Measurements from ENCODE around the gene SMCO3. TPM values are rescaled to one million over a fixed set of nuclear protein-coding genes. Genes with fewer than 3 reads are reported as not detected.

SMCO3 gene
- polyA plus RNA-seq, 2 of the 4 experiments (the other 2 are of a cell fraction), result 0.06 TPM; not detected in 1

DNA sequence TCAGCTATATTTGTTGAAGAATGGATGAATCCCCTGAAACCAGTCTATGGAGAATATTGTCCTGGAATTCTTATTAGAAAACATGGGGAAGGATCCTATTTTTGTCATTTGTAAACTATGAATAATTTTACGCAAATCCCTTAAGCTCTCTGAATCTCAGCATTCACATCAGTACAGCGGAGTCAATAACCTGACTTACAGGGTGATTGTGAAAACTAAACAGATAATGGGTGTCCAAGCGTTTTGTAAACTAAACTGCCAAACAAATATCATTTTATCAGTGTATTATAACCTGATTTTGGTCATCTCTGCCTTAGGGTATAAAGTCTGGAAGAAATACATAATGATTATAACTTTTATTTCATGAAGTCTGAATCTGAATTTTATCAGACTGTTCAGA lies 19.4 kb upstream of the SMCO3 start:
- WGBS (ENCODE audit: missing lambda C conversion rate), result 79% methylated on average over 3 of the region's 3 CpGs
- Histone ChIP-seq H3K27ac (peak overlapping the region; percentile 77 to 80), H3K4me2 (peak overlapping the region; percentile 70; the same call in 1 of the 3 replicates), H3K4me3 (no peak overlapping the region), H3K4me1 (peaks cover 43% of the 10 kb centered on the region), H3K9me3 (no peaks in the 10 kb centered on the region)
- ATAC-seq (no peak), DNase-seq (ENCODE audit: low read depth in 1 of 2, low spot score in 1 of 2) (no peak), FAIRE-seq (no peak)
- CTCF ChIA-PET, result interaction anchor here (1.1 to 3.9 kb wide), 5 partner anchors 8 to 33 kb away, joined by 3 to 22 read pairs (median 6); partner anchors contain the start of gene SMCO3
- POLR2A ChIA-PET, result interaction anchor here (1.4 to 1.7 kb wide), 2 partner anchors 30 to 63 kb away, joined by 3 to 5 read pairs; partner anchors contain the start of genes C12orf60 and WBP11
- TF ChIP-seq RFX5 (IDR thresholded peaks at IDR 0.05) (no peak), CBX2 (IDR thresholded peaks at IDR 0.05; ENCODE audit: borderline replicate concordance, low read depth) (no peak), KDM5A (IDR thresholded peaks at IDR 0.05) (no peak), TFCP2L1 (CRISPR knock-in tag; IDR thresholded peaks at IDR 0.05) (no peak), FOSL2 (IDR thresholded peaks at IDR 0.05) (no peak), FOSL2 (CRISPR knock-in tag; IDR thresholded peaks at IDR 0.05) (no peak), NPAS2 (CRISPR knock-in tag; IDR thresholded peaks at IDR 0.05; ENCODE audit: borderline replicate concordance) (no peak), NFE2L2 (conservative IDR thresholded peaks at IDR 0.05; ENCODE audit: low read length) (no peak)
- TF ChIP-seq, protein P1, sequence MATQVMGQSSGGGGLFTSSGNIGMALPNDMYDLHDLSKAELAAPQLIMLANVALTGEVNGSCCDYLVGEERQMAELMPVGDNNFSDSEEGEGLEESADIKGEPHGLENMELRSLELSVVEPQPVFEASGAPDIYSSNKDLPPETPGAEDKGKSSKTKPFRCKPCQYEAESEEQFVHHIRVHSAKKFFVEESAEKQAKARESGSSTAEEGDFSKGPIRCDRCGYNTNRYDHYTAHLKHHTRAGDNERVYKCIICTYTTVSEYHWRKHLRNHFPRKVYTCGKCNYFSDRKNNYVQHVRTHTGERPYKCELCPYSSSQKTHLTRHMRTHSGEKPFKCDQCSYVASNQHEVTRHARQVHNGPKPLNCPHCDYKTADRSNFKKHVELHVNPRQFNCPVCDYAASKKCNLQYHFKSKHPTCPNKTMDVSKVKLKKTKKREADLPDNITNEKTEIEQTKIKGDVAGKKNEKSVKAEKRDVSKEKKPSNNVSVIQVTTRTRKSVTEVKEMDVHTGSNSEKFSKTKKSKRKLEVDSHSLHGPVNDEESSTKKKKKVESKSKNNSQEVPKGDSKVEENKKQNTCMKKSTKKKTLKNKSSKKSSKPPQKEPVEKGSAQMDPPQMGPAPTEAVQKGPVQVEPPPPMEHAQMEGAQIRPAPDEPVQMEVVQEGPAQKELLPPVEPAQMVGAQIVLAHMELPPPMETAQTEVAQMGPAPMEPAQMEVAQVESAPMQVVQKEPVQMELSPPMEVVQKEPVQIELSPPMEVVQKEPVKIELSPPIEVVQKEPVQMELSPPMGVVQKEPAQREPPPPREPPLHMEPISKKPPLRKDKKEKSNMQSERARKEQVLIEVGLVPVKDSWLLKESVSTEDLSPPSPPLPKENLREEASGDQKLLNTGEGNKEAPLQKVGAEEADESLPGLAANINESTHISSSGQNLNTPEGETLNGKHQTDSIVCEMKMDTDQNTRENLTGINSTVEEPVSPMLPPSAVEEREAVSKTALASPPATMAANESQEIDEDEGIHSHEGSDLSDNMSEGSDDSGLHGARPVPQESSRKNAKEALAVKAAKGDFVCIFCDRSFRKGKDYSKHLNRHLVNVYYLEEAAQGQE (IDR thresholded peaks at IDR 0.05), result no peak

DNA sequence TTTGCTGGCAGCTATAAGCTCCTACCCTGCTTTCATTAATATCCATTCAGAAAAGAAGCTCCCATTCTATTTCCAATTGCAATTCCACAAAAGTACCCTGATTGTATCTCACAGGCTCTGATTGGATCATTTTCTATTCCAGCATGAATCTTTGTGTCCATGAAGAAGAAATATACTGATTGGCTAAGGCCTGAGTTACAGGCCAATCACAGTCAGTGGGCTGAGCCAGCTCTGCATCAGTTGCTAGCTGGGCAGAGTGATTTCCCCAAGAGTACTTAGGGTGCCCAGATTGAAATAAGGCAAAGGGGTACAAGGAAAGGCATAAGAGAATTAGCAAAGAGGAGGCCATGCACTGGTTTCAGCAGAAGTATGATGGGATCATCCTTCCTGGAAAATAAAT lies 14.9 kb upstream of the SMCO3 start:
- no peak for FAIRE-seq
- H3K9me3 ChIP-seq, result no peaks in the 10 kb centered on the region
- no peak overlapping the region for H3K27ac ChIP-seq
- H3K4me2 ChIP-seq, result no peak overlapping the region
- POLR2A ChIA-PET, result interaction anchor here (2.6 kb wide), 1 partner anchor 26 kb away, joined by 8 read pairs; the partner anchor contains the start of genes C12orf60 and WBP11
- ATAC-seq, result peak in 1 of 2 experiments; percentile 75; a peak in 3 of 6 replicates
- H3K4me1 ChIP-seq, result peaks cover 17% of the 10 kb centered on the region
- no peak overlapping the region for H3K4me3 ChIP-seq
- CTCF ChIA-PET, result interaction anchor here (0.6 to 5.7 kb wide), 3 partner anchors 9 to 700 kb away, joined by 3 to 36 read pairs (median 3); no protein-coding TSS in a partner anchor
- TF ChIP-seq RFX5 (IDR thresholded peaks at IDR 0.05) (peak; percentile 95), FOXS1 (CRISPR knock-in tag; IDR thresholded peaks at IDR 0.05) (no peak)
- DNase-seq (ENCODE audit: low read depth in 1 of 2, low spot score in 1 of 2), result peak in 1 of 2 experiments; percentile 45

DNA sequence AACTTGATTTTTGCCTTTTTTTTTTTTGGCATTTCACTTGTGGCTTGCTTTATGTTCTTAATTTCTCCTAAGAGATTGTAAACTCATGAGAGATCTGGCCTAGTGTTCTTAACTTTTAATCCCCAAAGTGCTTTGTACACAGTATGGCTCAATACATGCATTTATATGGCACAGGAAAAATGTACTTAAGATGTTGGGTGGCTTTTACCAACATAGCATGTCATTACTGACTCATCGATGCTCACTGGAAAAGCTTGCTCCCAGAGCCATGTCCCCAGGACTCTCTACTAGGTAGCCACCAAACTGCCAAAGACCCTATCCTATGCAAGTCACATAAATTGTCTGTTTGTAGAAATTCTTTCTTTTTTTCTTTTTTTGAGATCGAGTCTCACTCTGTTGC lies 13.1 kb upstream of the SMCO3 start:
- WGBS (ENCODE audit: missing lambda C conversion rate), result 90% methylated on average over 2 of the region's 2 CpGs
- FAIRE-seq, result no peak
- Histone ChIP-seq H3K4me1 (peaks cover 10% of the 10 kb centered on the region; the same call in 1 of the 3 replicates), H3K27ac (no peak overlapping the region), H3K4me3 (no peak overlapping the region), H3K9me3 (no peaks in the 10 kb centered on the region), H3K4me2 (no peak overlapping the region)
- POLR2A ChIA-PET, result interaction anchor here (2.6 kb wide), 1 partner anchor 24 kb away, joined by 8 read pairs; the partner anchor contains the start of genes C12orf60 and WBP11
- no peak for ATAC-seq
- no peak for DNase-seq (ENCODE audit: low read depth in 1 of 2, low spot score in 1 of 2)
- no peak for TF ChIP-seq ZC3H11A (IDR thresholded peaks at IDR 0.05)
- TF ChIP-seq SMC3 (IDR thresholded peaks at IDR 0.05), result no peak
- no peak for TF ChIP-seq ZNF302 (CRISPR knock-in tag; IDR thresholded peaks at IDR 0.05)
- TF ChIP-seq, protein P2, sequence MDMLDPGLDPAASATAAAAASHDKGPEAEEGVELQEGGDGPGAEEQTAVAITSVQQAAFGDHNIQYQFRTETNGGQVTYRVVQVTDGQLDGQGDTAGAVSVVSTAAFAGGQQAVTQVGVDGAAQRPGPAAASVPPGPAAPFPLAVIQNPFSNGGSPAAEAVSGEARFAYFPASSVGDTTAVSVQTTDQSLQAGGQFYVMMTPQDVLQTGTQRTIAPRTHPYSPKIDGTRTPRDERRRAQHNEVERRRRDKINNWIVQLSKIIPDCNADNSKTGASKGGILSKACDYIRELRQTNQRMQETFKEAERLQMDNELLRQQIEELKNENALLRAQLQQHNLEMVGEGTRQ (IDR thresholded peaks at IDR 0.05), result no peak
- no peak for TF ChIP-seq CHD4 (IDR thresholded peaks at IDR 0.05; ENCODE audit: borderline replicate concordance)
- TF ChIP-seq EHMT2 (IDR thresholded peaks at IDR 0.05; ENCODE audit: low read depth), result no peak
- no peak for TF ChIP-seq KDM1A (IDR thresholded peaks at IDR 0.05; ENCODE audit: low read depth)
- no peak for TF ChIP-seq ESRRA (IDR thresholded peaks at IDR 0.05; ENCODE audit: borderline replicate concordance, low read length)
- CTCF ChIA-PET, result interaction anchor here (1.1 to 5.7 kb wide), 4 partner anchors 7 to 394 kb away, joined by 4 to 36 read pairs (median 7); partner anchors contain the start of gene RERG

Measured in A549 (cell line).